Stimulated activated naive CD8-positive, alpha-beta T cell treated with anti-CD3 and anti-CD28 coated beads, Interleukin-15, Interleukin-2, amounts not matched to agents 100 U/mL and 50 U/mL, for 24 hours (primary cell): Measurements from ENCODE around the gene CDC42SE1.
A peak's percentile ranks its signal among the peaks of the same experiment; 100 is the strongest.

Experiments used
- ATAC-seq: fragments of 150-1000 bp; cut with Tn5 transposase; one replicate; pipeline ENCODE4 v1.10.0; 2021
- DNase-seq: peaks from one replicate; pipeline ENCODE4 v3.0.0; 2021

CDC42SE1 gene

DNA sequence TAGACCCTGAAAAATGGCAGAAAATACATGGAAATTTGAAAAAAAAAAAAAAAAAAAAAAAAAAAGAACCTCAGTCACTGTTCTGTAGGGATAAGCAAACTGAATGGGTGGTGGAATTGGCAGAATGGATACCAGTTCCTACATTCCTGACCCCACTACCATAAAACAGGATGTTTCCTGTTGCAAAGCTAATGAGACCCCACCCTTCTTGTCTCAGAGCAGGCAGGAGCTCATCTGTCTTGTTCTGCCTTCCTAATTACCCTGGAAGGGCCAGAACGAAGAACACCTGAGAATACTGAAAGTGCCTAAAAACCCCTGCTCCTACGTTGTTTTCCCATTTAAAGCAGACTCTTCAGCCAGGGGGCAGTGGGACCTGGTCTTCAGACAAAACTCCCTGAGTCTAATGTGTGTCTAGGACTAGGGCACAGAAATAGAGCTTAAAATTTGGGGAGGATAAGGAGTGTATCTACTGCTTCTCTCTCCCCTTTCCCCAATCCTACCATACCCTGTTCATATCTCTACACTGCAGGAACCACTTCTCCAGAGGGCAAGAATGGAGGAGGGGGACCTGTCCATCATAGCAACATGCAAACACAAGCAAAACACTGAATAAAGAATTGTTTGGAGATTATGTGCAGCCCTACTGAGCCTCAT is 7.9 kb downstream of the CDC42SE1 start:
- DNase-seq: no peak
- no peak for ATAC-seq

DNA sequence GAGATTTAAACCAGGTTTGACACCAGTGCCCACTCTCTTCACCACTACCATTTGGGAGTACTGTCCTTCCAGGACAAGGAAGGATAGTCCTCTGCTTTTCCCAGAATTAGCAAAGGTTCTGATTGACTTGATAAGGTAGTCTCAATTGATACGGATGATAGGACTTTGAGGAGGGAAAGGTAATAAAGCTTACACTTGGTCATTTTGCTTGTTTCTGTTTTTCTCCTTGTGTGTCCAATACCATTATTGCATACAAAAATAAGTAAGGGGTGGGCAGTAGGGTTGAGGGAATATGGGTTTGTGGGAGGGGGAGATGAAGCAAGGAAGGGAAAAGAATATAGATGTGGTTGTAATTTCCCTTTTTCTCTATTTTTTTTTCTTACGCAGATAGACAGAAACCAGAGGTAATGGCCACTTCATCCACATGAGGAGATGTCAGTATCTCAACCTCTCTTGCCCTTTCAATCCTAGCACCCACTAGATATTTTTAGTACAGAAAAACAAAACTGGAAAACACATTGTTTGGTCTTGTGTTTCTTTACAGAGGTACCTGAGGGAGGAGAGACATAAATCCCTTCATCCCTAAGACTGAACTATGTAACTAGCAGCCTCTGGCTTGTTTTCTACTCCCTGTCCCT is 9.3 kb downstream of the CDC42SE1 start:
- no peak for ATAC-seq
- DNase-seq: no peak

DNA sequence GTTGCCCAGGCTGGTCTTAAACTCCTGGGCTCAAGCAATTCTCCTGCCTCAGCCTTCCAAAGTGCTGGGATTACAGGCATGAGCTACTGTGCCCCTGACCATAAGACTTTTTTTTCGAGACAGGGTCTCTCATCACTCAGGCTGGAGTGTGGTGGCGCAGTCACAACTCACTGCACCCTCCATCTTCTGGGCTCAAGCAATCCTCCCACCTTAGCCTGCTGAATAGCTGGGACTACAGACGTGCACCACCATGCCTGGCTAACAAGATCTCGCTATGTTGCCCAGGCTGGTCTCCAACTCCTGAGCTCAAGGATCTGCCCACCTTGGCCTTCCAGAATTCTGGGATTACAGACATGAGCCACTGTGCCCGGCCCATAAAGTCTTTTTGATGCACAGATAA is 10.0 kb downstream of the CDC42SE1 start:
- DNase-seq: no peak
- no peak for ATAC-seq

- no peak for DNase-seq
- no peak for ATAC-seq
These were observed 10.8 kb downstream of the CDC42SE1 start for GRCh38 chr1:151048645-151049032.

GRCh38 chr1:151047925-151048644 is 11.3 kb downstream of the CDC42SE1 start:
- ATAC-seq (peak; percentile 85), DNase-seq (peak; percentile 67)

DNA sequence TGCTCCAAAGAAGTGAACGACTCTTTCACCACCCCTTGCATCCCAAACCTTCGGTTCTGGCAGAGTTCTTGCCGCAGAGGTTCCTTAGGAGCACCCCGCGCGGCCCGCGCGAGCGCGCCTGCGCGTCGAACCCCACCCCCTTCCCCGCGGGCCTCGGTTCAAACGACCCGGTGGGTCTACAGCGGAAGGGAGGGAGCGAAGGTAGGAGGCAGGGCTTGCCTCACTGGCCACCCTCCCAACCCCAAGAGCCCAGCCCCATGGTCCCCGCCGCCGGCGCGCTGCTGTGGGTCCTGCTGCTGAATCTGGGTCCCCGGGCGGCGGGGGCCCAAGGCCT is 11.9 kb downstream of the CDC42SE1 start, which contains the start of gene C1orf56:
TSS of gene C1orf56 (plus strand) at position 161 of the 334 bp plus-strand sequence. CDS start at position 258, 97 bp downstream.
- ATAC-seq (peak; percentile 74), DNase-seq (peak; percentile 76)

GRCh38 chr1:151043163-151043562 is 16.3 kb downstream of the CDC42SE1 start:
- no peak for DNase-seq
- ATAC-seq: no peak

DNA sequence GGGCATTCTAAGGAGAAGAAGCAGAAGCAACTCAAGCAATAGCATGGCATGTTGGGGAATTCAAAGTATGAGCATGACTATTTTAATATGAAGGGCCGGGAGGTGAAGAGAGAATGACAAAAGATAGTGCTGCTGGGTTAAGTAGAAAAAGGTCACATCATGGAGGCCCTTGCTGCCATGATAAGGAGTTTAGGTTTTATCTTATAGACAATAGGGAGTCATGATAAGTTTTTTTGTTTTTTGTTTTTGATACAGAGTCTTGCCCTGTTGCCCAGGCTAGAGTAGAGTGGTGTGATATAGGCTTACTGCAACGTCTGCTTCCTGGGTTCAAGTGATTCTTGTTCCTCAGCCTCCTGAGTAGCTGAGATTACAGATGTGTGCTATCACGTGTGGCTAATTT is 19.9 kb downstream of the CDC42SE1 start:
- no peak for ATAC-seq
- no peak for DNase-seq

DNA sequence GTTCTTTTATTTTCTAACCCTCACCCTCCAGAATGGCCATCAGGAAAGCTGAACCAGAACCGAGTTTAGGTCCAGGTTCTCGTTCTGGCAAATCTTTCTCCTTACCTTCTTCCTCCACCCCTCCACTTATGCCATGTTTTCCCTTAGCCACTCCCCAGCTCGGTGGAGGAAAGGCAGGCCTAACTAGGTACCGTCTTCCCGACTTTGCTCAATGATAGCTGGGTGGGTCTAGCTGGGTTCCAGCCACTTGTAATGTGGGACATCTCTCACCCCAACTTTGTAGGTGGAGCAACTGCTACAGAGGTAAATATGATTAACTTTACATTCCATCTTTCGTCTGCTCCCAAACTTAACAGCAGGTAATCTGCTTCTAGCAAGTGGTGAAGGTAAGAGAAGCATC is 22.4 kb downstream of the CDC42SE1 start:
- no peak for ATAC-seq
- no peak for DNase-seq

GRCh38 chr1:151036356-151036755 is 23.1 kb downstream of the CDC42SE1 start, which contains the start of gene BNIPL:
BNIPL (plus strand) TSS chr1:151036586; CDS start chr1:151036726, 140 bp downstream.
- DNase-seq: no peak
- ATAC-seq: no peak

GRCh38 chr1:151035167-151035566 is 24.3 kb downstream of the CDC42SE1 start:
- no peak for ATAC-seq
- DNase-seq: no peak

DNA sequence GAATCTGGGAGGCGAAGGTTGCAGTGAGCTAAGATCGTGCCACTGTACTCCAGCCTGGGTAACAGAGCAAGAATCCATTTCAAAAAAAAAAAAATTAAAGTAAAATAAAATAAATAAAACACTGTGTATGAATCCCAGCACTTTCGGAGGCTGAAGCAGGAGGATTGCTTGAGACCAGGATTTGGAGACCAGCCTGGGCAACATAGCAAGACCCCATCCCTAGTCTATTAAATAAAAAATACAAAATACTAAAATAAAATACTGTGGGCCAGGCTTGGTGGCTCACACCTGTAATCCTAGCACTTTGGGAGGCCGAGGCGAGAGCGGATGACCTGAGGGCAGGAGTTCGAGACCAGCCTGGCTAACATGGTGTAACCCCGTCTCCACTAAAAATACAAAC is 27.3 kb downstream of the CDC42SE1 start:
- ATAC-seq (no peak), DNase-seq (no peak)

GRCh38 chr1:151026460-151026859 is 33.0 kb downstream of the CDC42SE1 start:
- DNase-seq: no peak
- ATAC-seq: no peak

GRCh38 chr1:151024540-151025146 is 34.8 kb downstream of the CDC42SE1 start:
- peak; percentile 90 for DNase-seq
- peak; percentile 98 for ATAC-seq

GRCh38 chr1:151013518-151013917 is 45.9 kb downstream of the CDC42SE1 start:
- DNase-seq: no peak
- no peak for ATAC-seq

DNA sequence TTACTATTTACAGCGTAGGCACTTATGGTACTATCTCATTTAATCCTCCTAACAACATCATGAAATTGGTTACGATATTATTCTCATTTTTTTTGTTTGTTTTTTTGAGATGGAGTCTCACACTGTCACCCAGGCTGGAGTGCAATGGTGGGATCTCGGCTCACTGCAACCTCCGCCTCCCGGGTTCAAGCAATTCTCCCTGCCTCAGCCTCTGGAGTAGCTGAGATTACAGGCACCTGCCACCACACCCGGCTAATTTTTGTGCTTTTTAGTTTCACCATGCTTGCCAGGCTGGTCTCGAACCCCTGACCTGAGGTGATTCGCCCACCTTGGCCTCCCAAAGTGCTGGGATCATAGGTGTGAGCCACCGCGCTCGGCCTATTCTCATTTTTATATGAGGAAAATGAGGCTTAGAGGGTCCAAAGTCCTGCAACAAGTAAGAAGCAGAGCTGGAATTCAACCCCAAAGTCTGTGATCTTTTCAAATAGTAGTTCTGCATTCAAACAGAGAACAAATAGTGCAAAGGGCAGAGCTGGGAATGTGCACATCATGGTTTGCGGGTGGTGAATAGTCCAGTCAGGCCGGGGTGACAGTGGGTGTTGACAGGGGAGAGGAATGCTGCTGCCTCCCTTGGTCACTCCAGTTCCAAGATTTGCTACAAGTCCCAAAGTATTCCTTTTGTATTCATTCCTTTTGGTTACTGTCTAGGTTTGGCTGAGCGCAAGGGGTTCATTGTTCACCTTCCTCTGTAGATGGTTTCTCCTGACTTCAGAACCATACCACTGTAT is 46.5 kb downstream of the CDC42SE1 start:
- no peak for DNase-seq
- no peak for ATAC-seq

DNA sequence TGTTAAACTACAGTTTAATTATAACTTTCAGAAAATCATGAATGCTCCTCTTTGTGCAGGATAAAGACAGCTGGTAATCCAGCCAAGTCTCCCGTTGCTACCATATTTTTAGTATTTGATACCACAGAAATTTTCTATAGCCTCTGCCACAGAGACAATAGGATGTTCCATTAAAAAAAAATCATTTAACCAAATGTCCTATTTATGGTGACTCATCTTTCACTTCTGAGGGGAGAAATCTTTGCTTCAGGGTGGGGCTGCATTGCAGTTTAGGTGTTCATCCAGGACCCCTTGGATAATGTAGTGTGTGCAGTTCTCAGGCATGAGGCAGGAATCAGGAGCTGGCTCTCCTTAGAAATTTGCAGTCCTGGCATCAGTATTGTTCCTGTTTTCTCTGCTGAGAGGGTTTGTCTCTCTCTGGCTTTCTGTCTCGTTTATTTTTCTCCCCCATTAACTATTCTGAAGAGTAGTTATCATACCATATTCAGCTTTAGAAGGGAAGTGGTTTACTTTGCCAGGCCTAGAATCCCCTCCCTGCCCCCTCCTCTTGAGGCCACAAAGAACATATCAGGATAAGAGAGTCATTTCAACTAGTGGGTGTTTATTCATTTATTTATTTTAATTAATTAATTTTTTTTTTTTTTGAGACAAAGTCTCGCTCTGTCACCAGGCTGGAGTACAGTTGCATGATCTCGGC is 48.1 kb downstream of the CDC42SE1 start:
- DNase-seq (no peak), ATAC-seq (no peak)

DNA sequence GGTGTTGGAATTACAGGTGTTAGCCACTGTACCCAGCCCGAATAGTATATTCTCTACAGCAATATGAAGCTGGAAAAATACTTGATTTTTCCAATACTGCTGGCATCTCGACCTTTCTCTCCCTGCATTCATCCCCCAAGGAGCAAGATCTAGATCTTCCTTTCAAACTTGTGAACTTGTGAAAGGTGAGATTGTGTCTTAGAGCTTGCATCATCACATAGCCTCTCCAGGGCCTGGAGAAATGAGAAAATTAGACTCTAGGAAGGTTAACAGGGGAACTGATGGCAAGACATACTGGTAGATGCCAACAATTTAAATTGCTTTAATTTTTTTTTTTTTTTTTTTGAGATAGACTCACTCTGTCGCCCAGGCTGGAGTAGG is 49.1 kb downstream of the CDC42SE1 start:
- ATAC-seq: no peak
- DNase-seq: no peak

- DNase-seq (no peak), ATAC-seq (no peak)
These were observed 49.6 kb downstream of the CDC42SE1 start for GRCh38 chr1:151009674-151010345.

DNA sequence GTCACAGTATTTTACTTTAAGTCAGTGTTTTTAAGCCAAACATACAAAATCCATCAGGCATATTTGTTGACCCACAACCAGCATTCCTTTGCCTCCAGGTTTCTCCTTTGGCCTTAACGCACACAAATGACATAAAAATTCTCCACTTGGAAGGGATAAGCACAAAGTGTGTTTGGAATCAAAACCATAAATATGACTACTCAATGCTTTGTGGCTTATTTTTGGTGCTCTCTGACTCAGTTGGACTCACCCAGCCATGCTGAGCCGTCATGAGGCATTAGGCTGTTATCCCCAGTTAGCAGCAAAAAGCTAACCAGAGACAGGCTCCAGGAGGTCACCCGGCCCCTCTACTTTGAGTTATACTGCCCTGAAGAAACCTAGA is 50.2 kb downstream of the CDC42SE1 start:
- no peak for DNase-seq
- ATAC-seq: no peak
